Gastrocnemius medialis (tissue), 4 donors: Measurements from ENCODE around the gene THADA.

ENCODE experiments used
- POLR2A ChIP-seq, 2 donors: fragments of 450-650 bp; IDR thresholded peaks; one replicate each; pipeline ENCODE4 v1.6.1; 2017; ENCODE audit warnings: antibody characterized with exemption in 2 of 2, mild to moderate bottlenecking in 2 of 2, moderate library complexity in 2 of 2
- TF ChIP-seq, protein P1 (sequence below), 5 experiments: fragments of 450-650 bp in 3 of 5; fragments of 200-600 bp in 2 of 5; sonication (generic) in 2 of 5; IDR thresholded peaks in 4 of 5; conservative IDR thresholded peaks in 1 of 5; 1 replicate in 4 of 5; 2 replicates in 1 of 5; pipeline ENCODE4 v1.5.1; 2016 to 2019; ENCODE audit warnings: antibody characterized with exemption in 5 of 5, mild to moderate bottlenecking in 3 of 5, moderate library complexity in 3 of 5

DNA sequence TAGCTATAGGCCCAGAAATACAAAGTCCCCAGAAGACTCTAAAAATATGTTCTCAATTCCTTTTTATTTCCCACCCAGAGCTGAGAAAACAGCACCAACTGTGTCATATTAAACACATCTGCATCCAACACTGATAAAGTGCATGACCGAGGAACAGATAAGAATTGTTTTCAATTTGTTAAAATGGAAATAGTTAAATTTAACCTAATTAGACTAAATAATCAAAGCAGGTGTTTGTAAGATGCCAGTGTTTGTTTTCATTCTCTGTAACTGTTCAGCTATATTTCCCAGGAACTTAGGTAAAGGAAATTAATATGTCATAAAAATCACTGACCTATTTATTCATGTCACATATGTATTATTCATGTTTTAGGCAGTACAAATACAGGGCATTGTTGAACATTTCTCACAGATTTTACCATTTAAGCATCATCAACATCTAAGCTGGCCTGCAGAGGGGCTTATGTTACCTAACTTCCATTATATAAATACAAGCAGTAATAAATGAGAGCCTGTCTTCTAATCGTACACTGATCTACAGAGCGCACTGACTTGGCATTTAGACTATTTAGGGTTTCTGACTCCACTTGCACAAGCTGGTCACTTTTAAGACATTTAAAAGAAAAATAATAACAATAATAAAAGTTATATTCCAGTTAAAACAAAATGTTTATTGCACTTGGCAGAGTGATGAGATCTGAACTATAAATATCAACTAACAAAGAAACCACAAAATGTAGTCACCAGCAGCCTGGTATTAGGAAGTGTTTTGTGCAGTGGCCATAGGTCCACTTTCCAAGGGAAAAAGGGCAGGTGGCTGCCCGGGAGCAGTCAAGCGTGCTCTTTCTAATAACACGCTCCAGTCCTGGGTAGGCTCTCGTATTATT is 282.8 kb downstream of the THADA start:
- no peak for TF ChIP-seq POLR2A (IDR thresholded peaks at IDR 0.05)
- TF ChIP-seq, protein P1, sequence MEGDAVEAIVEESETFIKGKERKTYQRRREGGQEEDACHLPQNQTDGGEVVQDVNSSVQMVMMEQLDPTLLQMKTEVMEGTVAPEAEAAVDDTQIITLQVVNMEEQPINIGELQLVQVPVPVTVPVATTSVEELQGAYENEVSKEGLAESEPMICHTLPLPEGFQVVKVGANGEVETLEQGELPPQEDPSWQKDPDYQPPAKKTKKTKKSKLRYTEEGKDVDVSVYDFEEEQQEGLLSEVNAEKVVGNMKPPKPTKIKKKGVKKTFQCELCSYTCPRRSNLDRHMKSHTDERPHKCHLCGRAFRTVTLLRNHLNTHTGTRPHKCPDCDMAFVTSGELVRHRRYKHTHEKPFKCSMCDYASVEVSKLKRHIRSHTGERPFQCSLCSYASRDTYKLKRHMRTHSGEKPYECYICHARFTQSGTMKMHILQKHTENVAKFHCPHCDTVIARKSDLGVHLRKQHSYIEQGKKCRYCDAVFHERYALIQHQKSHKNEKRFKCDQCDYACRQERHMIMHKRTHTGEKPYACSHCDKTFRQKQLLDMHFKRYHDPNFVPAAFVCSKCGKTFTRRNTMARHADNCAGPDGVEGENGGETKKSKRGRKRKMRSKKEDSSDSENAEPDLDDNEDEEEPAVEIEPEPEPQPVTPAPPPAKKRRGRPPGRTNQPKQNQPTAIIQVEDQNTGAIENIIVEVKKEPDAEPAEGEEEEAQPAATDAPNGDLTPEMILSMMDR (IDR thresholded peaks at IDR 0.05 in 4 of 5, conservative IDR thresholded peaks at IDR 0.05 in 1 of 5) = no peak
